ENCODE results near the gene HLA-A.
"Not testable (repeated sequence)": the region's sequence is repeated elsewhere in the genome, so short reads cannot be mapped to it uniquely, and the experiment has no call there.

HLA-A gene

GRCh38 chr6:29977425-29977727 is 35.0 kb downstream of the HLA-A start:
- Histone ChIP-seq H3K27ac (ENCODE audit: low read length) (no peak overlapping the region), H3K4me1 (ENCODE audit: insufficient read depth, low read length) (peaks cover 5% of the 10 kb centered on the region), H3K9me3 (ENCODE audit: insufficient read depth, low read depth, low read length) (no peaks in the 10 kb centered on the region), H3K9ac (ENCODE audit: low read depth, low read length) (no peak overlapping the region), H3K27me3 (ENCODE audit: insufficient read depth, low read length) (peaks cover 63% of the 10 kb centered on the region), H3K36me3 (ENCODE audit: insufficient read depth, low read depth, low read length) (no peaks in the 10 kb centered on the region), H3K4me3 (ENCODE audit: low read length) (peak overlapping the region; percentile 64; the same call in 1 of the 2 replicates)

DNA sequence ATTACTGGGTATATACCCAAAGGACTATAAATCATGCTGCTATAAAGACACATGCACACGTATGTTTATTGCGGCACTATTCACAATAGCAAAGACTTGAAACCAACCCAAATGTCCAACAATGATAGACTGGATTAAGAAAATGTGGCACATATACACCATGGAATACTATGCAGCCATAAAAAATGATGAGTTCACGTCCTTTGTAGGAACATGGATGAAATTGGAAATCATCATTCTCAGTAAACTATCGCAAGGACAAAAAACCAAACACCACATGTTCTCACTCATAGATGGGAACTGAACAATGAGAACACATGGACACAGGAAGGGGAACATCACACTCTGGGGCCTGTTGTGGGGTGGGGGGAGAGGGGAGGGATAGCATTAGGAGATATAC is 37.7 kb downstream of the HLA-A start:
- peaks cover 38% of the 10 kb centered on the region for H3K27me3 ChIP-seq (ENCODE audit: insufficient read depth, low read length)
- not testable (repeated sequence) for H3K27ac ChIP-seq (ENCODE audit: low read length); H3K36me3 ChIP-seq (ENCODE audit: insufficient read depth, low read depth, low read length); H3K4me1 ChIP-seq (ENCODE audit: insufficient read depth, low read length); H3K9ac ChIP-seq (ENCODE audit: low read depth, low read length); H3K9me3 ChIP-seq (ENCODE audit: insufficient read depth, low read depth, low read length); H3K4me3 ChIP-seq (ENCODE audit: low read length)

- Histone ChIP-seq H3K27ac (ENCODE audit: low read length) (no peak overlapping the region), H3K4me1 (ENCODE audit: insufficient read depth, low read length) (peaks cover 5% of the 10 kb centered on the region), H3K36me3 (ENCODE audit: insufficient read depth, low read depth, low read length) (no peaks in the 10 kb centered on the region), H3K9me3 (ENCODE audit: insufficient read depth, low read depth, low read length) (no peaks in the 10 kb centered on the region), H3K9ac (ENCODE audit: low read depth, low read length) (no peak overlapping the region), H3K4me3 (ENCODE audit: low read length) (no peak overlapping the region), H3K27me3 (ENCODE audit: insufficient read depth, low read length) (peaks cover 33% of the 10 kb centered on the region)
Observed at GRCh38 chr6:29980511-29980910, 38.2 kb downstream of the HLA-A start.

DNA sequence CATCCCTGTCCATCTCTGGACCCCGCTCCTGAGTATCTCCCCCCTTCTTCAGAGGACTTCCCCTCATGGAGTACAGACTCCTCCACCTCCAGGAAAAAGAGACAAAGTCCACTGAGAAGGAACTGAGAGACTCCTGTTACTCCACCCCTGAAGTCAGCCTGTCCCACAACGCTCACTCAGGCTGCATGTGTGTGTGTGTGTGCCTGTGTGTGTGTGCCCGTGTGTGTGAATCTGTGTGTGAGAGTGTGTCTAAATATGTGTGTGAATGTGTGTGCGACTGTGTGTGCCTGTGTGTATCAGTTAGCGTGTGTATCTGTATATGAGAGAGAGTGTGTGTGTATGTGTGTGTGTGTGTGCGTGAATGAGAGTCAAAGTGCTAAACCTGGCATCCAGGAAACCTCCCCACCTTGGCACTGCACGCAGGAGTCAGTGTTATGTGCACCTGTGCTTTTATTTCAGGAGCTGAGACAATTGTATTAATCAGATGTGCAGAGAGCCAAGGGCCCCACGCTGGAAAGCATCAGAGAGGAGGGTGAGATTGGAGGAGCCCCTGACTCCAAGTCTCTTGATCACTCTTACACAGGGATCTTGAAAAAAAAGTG is 39.0 kb downstream of the HLA-A start:
- Histone ChIP-seq H3K9ac (ENCODE audit: low read depth, low read length) (no peak overlapping the region), H3K36me3 (ENCODE audit: insufficient read depth, low read depth, low read length) (no peaks in the 10 kb centered on the region), H3K9me3 (ENCODE audit: insufficient read depth, low read depth, low read length) (no peaks in the 10 kb centered on the region), H3K4me3 (ENCODE audit: low read length) (no peak overlapping the region), H3K27me3 (ENCODE audit: insufficient read depth, low read length) (peaks cover 25% of the 10 kb centered on the region), H3K4me1 (ENCODE audit: insufficient read depth, low read length) (no peaks in the 10 kb centered on the region; the same call in 1 of the 2 replicates), H3K27ac (ENCODE audit: low read length) (no peak overlapping the region)

- peaks cover 17% of the 10 kb centered on the region for H3K27me3 ChIP-seq (ENCODE audit: insufficient read depth, low read length)
- H3K4me3 ChIP-seq (ENCODE audit: low read length) = no peak overlapping the region
- H3K9ac ChIP-seq (ENCODE audit: low read depth, low read length) = no peak overlapping the region
- H3K4me1 ChIP-seq (ENCODE audit: insufficient read depth, low read length) = no peaks in the 10 kb centered on the region; the same call in 1 of the 2 replicates
- H3K27ac ChIP-seq (ENCODE audit: low read length) = no peak overlapping the region
- no peaks in the 10 kb centered on the region for H3K36me3 ChIP-seq (ENCODE audit: insufficient read depth, low read depth, low read length)
- no peaks in the 10 kb centered on the region for H3K9me3 ChIP-seq (ENCODE audit: insufficient read depth, low read depth, low read length)
Observed at GRCh38 chr6:29982097-29982496, 39.8 kb downstream of the HLA-A start.

DNA sequence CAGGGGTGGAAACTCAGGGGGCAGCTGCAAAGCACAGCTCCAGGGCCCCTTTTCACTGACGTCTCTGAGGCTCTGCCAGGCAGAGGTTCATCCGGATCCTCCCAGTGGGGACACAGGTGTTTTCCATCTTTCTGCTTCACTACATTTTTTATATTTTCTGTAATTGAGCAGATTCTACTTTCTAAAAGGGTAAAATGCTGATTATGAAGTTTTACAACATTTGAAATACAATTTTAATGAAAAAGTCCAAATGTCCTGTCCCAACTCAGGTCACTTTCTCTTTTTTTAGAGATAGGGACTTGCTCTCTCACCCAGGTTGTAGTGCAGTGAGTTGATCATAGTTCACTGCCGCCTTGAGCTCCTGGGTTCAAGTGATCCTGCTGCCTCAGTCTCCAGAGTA is 41.9 kb downstream of the HLA-A start:
- Histone ChIP-seq H3K27ac (ENCODE audit: low read length) (no peak overlapping the region), H3K9me3 (ENCODE audit: insufficient read depth, low read depth, low read length) (no peaks in the 10 kb centered on the region), H3K4me3 (ENCODE audit: low read length) (no peak overlapping the region), H3K36me3 (ENCODE audit: insufficient read depth, low read depth, low read length) (no peaks in the 10 kb centered on the region), H3K9ac (ENCODE audit: low read depth, low read length) (no peak overlapping the region), H3K4me1 (ENCODE audit: insufficient read depth, low read length) (no peaks in the 10 kb centered on the region; the same call in 1 of the 2 replicates), H3K27me3 (ENCODE audit: insufficient read depth, low read length) (no peaks in the 10 kb centered on the region; the same call in 1 of the 2 replicates)

- H3K9me3 ChIP-seq (ENCODE audit: insufficient read depth, low read depth, low read length) = no peaks in the 10 kb centered on the region
- H3K4me3 ChIP-seq (ENCODE audit: low read length) = no peak overlapping the region
- H3K27me3 ChIP-seq (ENCODE audit: insufficient read depth, low read length) = no peaks in the 10 kb centered on the region; the same call in 1 of the 2 replicates
- H3K4me1 ChIP-seq (ENCODE audit: insufficient read depth, low read length) = no peaks in the 10 kb centered on the region; the same call in 1 of the 2 replicates
- no peaks in the 10 kb centered on the region for H3K36me3 ChIP-seq (ENCODE audit: insufficient read depth, low read depth, low read length)
- H3K27ac ChIP-seq (ENCODE audit: low read length) = no peak overlapping the region
- H3K9ac ChIP-seq (ENCODE audit: low read depth, low read length) = no peak overlapping the region
Observed at GRCh38 chr6:29984992-29985391, 42.7 kb downstream of the HLA-A start.

- Histone ChIP-seq H3K9ac (ENCODE audit: low read depth, low read length) (no peak overlapping the region), H3K9me3 (ENCODE audit: insufficient read depth, low read depth, low read length) (no peaks in the 10 kb centered on the region), H3K27ac (ENCODE audit: low read length) (no peak overlapping the region), H3K4me3 (ENCODE audit: low read length) (no peak overlapping the region), H3K27me3 (ENCODE audit: insufficient read depth, low read length) (no peaks in the 10 kb centered on the region; the same call in 1 of the 2 replicates), H3K36me3 (ENCODE audit: insufficient read depth, low read depth, low read length) (no peaks in the 10 kb centered on the region), H3K4me1 (ENCODE audit: insufficient read depth, low read length) (no peaks in the 10 kb centered on the region; the same call in 1 of the 2 replicates)
Observed at GRCh38 chr6:29986179-29986781, 43.9 kb downstream of the HLA-A start.

DNA sequence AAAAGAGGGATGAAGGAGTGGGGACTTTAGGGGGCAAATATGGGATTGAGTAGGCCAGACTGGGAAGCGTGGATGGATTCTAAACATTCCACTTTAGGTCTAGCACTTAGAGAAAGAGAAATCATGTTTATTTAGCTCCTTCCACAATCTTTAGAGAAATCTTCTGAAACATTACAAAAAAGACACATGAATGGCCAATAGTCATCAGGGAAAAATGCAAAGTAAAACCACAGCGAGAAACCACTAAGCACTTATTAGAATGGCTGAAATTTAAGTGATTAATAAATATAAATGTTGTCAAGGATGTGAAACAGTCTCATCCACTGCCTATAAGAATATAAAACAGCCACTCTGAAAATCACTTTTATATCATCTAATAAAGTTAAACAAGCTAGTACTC is 46.9 kb downstream of the HLA-A start:
- no peaks in the 10 kb centered on the region for H3K9me3 ChIP-seq (ENCODE audit: insufficient read depth, low read depth, low read length)
- no peaks in the 10 kb centered on the region for H3K4me1 ChIP-seq (ENCODE audit: insufficient read depth, low read length)
- no peaks in the 10 kb centered on the region for H3K36me3 ChIP-seq (ENCODE audit: insufficient read depth, low read depth, low read length)
- no peak overlapping the region for H3K27ac ChIP-seq (ENCODE audit: low read length)
- 0 out of 2 replicates have a peak, but pooled peaks cover 12% of the 10 kb centered on the region for H3K27me3 ChIP-seq (ENCODE audit: insufficient read depth, low read length)
- H3K4me3 ChIP-seq (ENCODE audit: low read length) = no peak overlapping the region
- no peak overlapping the region for H3K9ac ChIP-seq (ENCODE audit: low read depth, low read length)

GRCh38 chr6:29990931-29991330 is 48.6 kb downstream of the HLA-A start:
- 0 out of 2 replicates have a peak, but pooled peaks cover 12% of the 10 kb centered on the region for H3K27me3 ChIP-seq (ENCODE audit: insufficient read depth, low read length)
- H3K9me3 ChIP-seq (ENCODE audit: insufficient read depth, low read depth, low read length) = no peaks in the 10 kb centered on the region
- no peaks in the 10 kb centered on the region for H3K36me3 ChIP-seq (ENCODE audit: insufficient read depth, low read depth, low read length)
- no peak overlapping the region for H3K27ac ChIP-seq (ENCODE audit: low read length)
- H3K4me3 ChIP-seq (ENCODE audit: low read length) = no peak overlapping the region
- H3K4me1 ChIP-seq (ENCODE audit: insufficient read depth, low read length) = no peaks in the 10 kb centered on the region
- H3K9ac ChIP-seq (ENCODE audit: low read depth, low read length) = no peak overlapping the region

DNA sequence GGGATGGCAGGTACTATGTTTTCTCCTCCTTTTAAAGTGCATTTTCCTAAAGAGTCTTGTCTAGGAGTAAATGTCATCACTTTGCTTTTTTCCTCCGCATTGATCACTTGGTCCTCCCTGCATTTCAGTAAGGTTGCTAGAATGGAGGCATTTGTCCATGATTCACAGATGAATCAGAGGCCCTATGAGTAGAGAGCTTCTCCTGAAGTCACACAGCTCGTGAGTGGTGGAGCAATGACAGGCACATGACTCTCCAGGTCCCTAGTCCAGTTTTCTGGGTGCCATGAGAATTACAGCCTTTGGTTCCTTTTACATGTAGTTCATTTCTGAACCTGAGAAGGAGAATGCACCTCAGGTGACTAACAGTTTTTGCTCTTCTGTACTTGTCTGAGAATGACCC is 50.5 kb downstream of the HLA-A start:
- Histone ChIP-seq H3K27me3 (ENCODE audit: insufficient read depth, low read length) (0 out of 2 replicates have a peak, but pooled peaks cover 12% of the 10 kb centered on the region), H3K36me3 (ENCODE audit: insufficient read depth, low read depth, low read length) (no peaks in the 10 kb centered on the region), H3K9ac (ENCODE audit: low read depth, low read length) (no peak overlapping the region), H3K9me3 (ENCODE audit: insufficient read depth, low read depth, low read length) (no peaks in the 10 kb centered on the region), H3K4me1 (ENCODE audit: insufficient read depth, low read length) (no peaks in the 10 kb centered on the region), H3K4me3 (ENCODE audit: low read length) (no peak overlapping the region), H3K27ac (ENCODE audit: low read length) (no peak overlapping the region)

- Histone ChIP-seq H3K4me1 (ENCODE audit: insufficient read depth, low read length) (no peaks in the 10 kb centered on the region), H3K36me3 (ENCODE audit: insufficient read depth, low read depth, low read length) (no peaks in the 10 kb centered on the region), H3K9me3 (ENCODE audit: insufficient read depth, low read depth, low read length) (no peaks in the 10 kb centered on the region)
Observed at GRCh38 chr6:29994826-29995225, 52.5 kb downstream of the HLA-A start.

More at GRCh38 chr6:29994826-29995225, 52.5 kb downstream of the HLA-A start:
- Histone ChIP-seq H3K9ac (ENCODE audit: low read depth, low read length) (no peak overlapping the region), H3K27me3 (ENCODE audit: insufficient read depth, low read length) (peaks cover 17% of the 10 kb centered on the region; the same call in 1 of the 2 replicates), H3K27ac (ENCODE audit: low read length) (no peak overlapping the region), H3K4me3 (ENCODE audit: low read length) (no peak overlapping the region)
